Right ventricle myocardium superior (tissue), 1 donor: ENCODE results near the gene H2BK1. TPM values are rescaled to one million over a fixed set of nuclear protein-coding genes. Genes with fewer than 3 reads are reported as not detected.

ENCODE experiments used
- ATAC-seq: fragments of 200-7000 bp; cut with Tn5 transposase; one replicate; pipeline ENCODE4 v1.9.1; 2020; ENCODE audit warnings: mild to moderate bottlenecking; ENCODE audit not compliant: poor library complexity
- DNase-seq: peaks from one replicate; pipeline ENCODE4 v3.0.0-alpha.2; 2020
- intact Hi-C: fragments of 100-400 bp; cut with DNase I; formaldehyde crosslinking; loops from one replicate; pipeline ENCODE4 v1.11.2; 2022
- total RNA-seq: library from RNA; stranded (reverse); fragmentation: NEBNext Ultra II Directional; extraction: Animal tissue kit (Norgen Biotek cat#: 25700); gene quantifications from one replicate; pipeline ENCODE4 v1.2.1, GENCODE V29; 2021
- donor health status: DM: no; HTN: yes; CAD: no; lungs with severe emphysema.

The H2BK1 gene
- total RNA-seq, 1 donor from 2014 or later, result not detected

DNA sequence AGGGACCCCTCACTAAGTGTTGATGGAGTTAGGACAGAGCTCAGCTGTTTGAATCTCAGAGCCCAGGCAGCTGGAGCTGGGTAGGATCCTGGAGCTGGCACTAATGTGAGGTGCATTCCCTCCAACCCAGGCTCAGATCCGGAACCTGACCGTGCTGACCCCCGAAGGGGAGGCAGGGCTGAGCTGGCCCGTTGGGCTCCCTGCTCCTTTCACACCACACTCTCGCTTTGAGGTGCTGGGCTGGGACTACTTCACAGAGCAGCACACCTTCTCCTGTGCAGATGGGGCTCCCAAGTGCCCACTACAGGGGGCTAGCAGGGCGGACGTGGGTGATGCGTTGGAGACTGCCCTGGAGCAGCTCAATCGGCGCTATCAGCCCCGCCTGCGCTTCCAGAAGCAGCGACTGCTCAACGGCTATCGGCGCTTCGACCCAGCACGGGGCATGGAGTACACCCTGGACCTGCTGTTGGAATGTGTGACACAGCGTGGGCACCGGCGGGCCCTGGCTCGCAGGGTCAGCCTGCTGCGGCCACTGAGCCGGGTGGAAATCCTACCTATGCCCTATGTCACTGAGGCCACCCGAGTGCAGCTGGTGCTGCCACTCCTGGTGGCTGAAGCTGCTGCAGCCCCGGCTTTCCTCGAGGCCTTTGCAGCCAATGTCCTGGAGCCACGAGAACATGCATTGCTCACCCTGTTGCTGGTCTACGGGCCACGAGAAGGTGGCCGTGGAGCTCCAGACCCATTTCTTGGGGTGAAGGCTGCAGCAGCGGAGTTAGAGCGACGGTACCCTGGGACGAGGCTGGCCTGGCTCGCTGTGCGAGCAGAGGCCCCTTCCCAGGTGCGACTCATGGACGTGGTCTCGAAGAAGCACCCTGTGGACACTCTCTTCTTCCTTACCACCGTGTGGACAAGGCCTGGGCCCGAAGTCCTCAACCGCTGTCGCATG is 27.2 kb upstream of the H2BK1 start:
- intact Hi-C loops, result no loop called here
- no peak for DNase-seq
- no peak for ATAC-seq

DNA sequence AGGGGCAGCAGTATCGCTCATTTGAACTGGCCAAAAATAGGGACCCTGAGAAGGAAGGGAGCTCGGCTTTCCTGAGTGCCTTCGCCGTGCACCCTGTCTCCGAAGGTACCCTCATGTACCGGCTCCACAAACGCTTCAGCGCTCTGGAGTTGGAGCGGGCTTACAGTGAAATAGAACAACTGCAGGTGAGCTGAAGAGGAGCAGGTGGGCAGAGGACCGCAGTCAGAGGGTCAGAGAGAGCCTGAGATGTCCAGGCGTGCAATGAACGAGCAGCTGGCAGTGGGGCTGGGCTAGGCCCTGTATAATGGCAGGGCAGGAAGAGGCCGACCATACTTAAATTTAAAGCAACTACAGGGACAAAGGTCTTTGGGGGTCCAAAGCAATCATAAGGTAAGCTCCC is 26.1 kb upstream of the H2BK1 start:
- intact Hi-C loops, result no loop called here
- DNase-seq, result no peak
- ATAC-seq, result no peak

GRCh38 chr7:151235091-151235787 is 25.0 kb upstream of the H2BK1 start:
- intact Hi-C loops, result no loop called here
- ATAC-seq (no peak), DNase-seq (no peak)

- DNase-seq (no peak), ATAC-seq (no peak)
- intact Hi-C loops, result no loop called here
Measured at GRCh38 chr7:151233804-151234203, 23.5 kb upstream of the H2BK1 start.

- intact Hi-C loops, result no loop called here
- DNase-seq, result no peak
Measured at GRCh38 chr7:151232917-151233701, 22.8 kb upstream of the H2BK1 start.

DNA sequence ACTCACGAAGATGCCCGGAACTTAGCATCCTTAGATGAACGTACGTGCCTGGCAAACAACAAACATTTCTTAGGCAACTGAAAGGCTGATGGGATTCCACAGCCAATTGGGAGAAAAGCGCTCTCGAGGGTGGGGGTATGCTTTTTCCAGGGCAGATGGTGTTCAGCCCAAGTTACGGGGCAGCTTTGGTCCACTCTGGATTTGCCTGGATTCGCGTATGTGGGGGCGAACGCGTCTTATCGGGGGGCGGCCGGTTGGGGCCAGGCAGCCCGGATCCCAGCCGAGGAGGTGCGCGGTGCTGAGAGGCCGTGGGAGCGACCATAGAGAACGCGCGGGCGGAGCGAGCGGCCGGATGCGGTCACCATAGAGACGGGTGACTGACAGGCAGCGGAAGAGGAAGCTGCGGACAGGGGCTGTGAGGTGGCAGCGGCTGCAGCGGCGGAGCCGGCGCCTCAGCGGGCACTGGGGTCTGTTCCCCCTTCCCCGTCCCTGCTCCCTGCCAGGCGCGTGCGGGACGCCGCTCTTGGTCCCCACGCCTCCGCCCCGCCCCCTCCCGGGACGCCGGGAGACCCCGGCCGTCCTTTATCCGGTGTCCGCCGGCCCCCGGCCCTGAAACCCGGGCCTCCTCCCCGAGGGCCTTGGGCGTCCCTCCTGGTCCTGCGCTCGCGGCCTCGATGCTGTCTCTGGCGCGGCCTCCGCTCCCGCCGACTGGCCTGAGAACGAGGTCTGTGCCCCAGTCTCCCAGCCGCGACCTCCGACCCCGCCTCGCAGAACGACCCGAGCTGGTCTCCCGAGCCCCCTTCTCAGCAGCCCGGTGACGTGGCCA is 22.0 kb upstream of the H2BK1 start, which contains the start of gene CHPF2:
Gene CHPF2, plus strand, starts transcription at position 393 of the 826 bp plus-strand sequence. CDS start 1,529 bp downstream, outside the sequence.
- DNase-seq (peak; percentile 96), ATAC-seq (peak; percentile 97)
- intact Hi-C loops, result no loop called here

More at GRCh38 chr7:151232917-151233701, 22.8 kb upstream of the H2BK1 start:
- ATAC-seq, result peak; percentile 32

DNA sequence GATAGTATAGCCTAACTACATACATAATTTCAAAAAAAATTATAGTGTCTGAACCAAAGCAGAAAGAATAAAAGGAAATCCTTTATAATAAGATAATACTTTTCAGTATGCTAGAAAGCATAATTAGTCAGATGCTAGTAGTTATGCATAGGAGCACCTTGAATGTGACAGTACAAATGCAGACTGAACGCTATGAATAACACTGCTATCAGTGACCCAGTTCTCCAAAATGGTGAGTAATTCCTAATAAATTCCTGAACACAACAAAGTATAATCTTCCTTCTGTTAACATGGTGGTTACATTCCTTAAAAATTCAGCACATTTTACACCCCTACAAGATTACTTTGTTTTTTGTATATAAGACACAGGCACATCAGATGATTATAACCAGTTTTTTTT is 20.8 kb upstream of the H2BK1 start:
- intact Hi-C loops, result no loop called here
- ATAC-seq (no peak), DNase-seq (no peak)

GRCh38 chr7:151229249-151229648 is 19.0 kb upstream of the H2BK1 start:
- DNase-seq (no peak), ATAC-seq (no peak)
- intact Hi-C loops, result no loop called here

DNA sequence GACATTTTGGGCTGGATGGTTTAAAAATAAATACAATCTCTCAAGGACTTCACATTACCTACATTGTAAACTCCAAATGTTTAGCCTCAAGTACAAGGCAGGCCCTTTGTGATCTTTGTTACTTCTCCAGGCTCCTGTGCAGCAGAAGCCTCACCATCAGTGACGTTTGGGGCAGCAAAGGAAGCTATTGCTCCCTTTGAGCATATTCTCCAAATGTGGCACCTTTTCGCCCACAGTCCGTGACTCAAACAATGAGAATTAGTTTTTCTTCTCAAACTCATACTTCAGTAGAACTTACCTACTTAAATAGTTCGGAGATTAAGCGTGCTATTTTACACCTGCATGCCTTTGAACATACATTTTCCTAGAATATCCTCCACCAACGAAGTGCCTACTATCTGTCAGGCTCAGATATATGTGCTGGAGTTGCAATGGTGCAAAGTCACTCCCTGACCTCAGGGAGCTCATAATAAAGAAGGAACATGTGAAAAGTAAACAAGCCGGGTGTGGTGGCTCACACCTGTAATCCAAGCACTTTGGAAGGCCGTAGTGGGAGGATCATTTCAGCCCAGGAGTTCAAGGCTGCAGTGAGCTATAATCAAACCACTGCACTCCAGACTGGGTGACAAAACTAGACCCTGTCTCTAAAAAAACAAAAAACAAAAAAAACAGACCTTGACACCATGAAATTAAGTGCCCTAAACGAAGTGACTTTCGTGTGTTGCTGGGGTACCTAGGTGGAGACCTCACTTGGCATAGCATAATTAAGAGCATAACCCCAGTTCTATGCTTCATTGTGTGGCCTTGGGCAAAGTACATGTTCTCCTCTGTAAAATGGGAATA is 18.0 kb upstream of the H2BK1 start:
- intact Hi-C loops, result no loop called here
- DNase-seq (no peak), ATAC-seq (no peak)

GRCh38 chr7:151226875-151227782 is 16.8 kb upstream of the H2BK1 start, which contains the start of gene ABCF2:
ABCF2 (minus strand) TSS chr7:151227205; CDS start chr7:151226458, 747 bp downstream.
- intact Hi-C loops, result no loop called here
- DNase-seq, result peak; percentile 100
- ATAC-seq, result peak; percentile 99

DNA sequence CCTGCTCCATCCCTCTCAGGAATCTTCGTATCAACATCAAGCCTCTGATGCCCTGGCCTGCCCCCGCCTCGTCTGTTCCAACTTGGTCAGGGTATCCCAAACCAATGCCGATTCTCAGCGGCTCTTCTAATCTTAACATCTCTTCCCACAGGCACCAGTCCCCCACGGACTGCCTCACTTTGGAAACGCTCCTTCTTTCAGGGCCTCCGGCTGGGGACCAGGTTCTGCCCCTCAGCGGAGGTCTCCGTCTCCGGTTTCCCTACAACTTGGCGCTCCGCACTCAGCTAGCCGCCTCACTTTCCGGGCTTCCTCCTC is 16.2 kb upstream of the H2BK1 start:
- intact Hi-C loops, result no loop called here
- DNase-seq (no peak), ATAC-seq (peak; percentile 2)

GRCh38 chr7:151225948-151226510 is 15.7 kb upstream of the H2BK1 start:
- DNase-seq, result no peak
- no peak for ATAC-seq
- intact Hi-C loops, result no loop called here

DNA sequence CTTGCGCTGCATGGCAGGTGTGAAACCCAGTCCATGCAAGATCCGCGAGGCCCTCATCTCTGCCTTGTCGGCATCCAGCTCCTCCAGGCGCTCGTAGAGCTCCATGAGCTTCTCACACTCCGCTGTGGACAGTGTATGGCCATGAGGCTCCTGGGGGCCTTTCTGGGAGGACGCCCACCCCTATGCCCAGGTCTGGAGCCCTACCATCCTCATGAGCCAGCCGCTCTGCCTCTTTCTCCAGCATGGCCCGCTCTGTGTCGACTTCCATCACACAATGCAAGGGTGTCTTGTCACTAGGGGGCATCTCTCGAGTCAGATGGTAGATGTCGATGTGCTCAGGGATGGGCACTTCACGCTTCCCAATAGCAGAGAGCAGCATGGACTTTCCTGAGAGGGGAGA is 13.4 kb upstream of the H2BK1 start:
- ATAC-seq, result no peak
- intact Hi-C loops, result no loop called here
- DNase-seq, result no peak

GRCh38 chr7:151218170-151218569 is 7.9 kb upstream of the H2BK1 start:
- DNase-seq (no peak), ATAC-seq (no peak)
- intact Hi-C loops, result no loop called here

GRCh38 chr7:151215396-151215795 is 5.1 kb upstream of the H2BK1 start:
- ATAC-seq, result no peak
- no peak for DNase-seq
- intact Hi-C loops, result no loop called here

DNA sequence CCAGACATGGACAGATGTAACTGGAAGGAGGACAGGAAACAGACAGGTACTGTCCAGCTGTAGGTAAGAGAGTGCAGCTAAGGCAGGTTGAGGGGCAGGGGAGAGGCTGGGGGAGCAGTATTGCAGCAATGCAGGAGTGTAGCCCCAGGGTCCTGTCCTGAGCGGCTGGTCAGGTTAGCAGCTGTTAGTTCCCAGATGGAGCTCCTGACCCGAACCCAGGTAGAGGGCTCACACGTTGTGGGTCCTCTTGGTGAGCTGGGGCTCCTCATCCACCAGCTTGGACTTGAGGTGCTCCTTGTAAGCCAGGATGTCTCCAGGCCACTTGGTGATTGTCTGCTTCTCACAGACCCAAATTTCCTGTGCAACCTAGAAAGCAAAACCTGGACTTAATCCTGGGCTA is 3.5 kb upstream of the H2BK1 start:
- intact Hi-C loops, result no loop called here
- DNase-seq (no peak), ATAC-seq (no peak)
